Left cardiac atrium (tissue), 4 donors: ENCODE results near the gene SAMD9L. TPM values are rescaled to one million over a fixed set of nuclear protein-coding genes. Genes with fewer than 3 reads are reported as not detected.

Experiments used
- ATAC-seq, 2 donors: fragments of 200-7000 bp; cut with Tn5 transposase; one replicate each; pipeline ENCODE4 v1.9.1; 2020; ENCODE audit warnings: mild to moderate bottlenecking in 2 of 2, moderate library complexity in 2 of 2
- DNase-seq: peaks from one replicate; pipeline ENCODE4 v3.0.0-alpha.2; 2020
- intact Hi-C, 2 donors: fragments of 100-400 bp; cut with DNase I; formaldehyde crosslinking; loops; one replicate each; pipeline versions ENCODE4 v1.14.1 to v1.15.1; 2022 to 2023
- total RNA-seq, 2 donors: library from RNA; stranded (reverse); fragmentation: NEBNext Ultra II Directional; extraction: Animal tissue kit (Norgen Biotek cat#: 25700); gene quantifications; one replicate each; pipeline ENCODE4 v1.2.1, GENCODE V29; 2021
- donor health status: DM: no; HTN: yes; CAD: no.
- donor health status: DM: no; HTN: yes; CAD: no; lungs with severe emphysema.
- donor health status: DM: yes; HTN: yes; CAD: no.
- donor health status: Dilated cardiomyopathy.

SAMD9L gene
- total RNA-seq, 2 donors from 2014 or later: 5.9 to 9.1 TPM

- DNase-seq (no peak), ATAC-seq (no peak)
- intact Hi-C loops: no loop called here
Measured at GRCh38 chr7:93092757-93093370, 55.3 kb downstream of the SAMD9L start.

Other genes starting within 250 kb of the SAMD9L start
- gene SAMD9, start 30.4 kb downstream of the SAMD9L start, total RNA-seq: 1 to 10 TPM; 4.1 to 5.5 TPM
- gene HEPACAM2, start 78.1 kb upstream of the SAMD9L start, total RNA-seq: not detected
- 10 to 100 TPM; 15.2 to 18.1 TPM for gene VPS50, start 84.0 kb upstream of the SAMD9L start, total RNA-seq